AG09309 (cell line): Measurements from ENCODE around the gene PAK4.

Experiments
- DNase-seq: peaks from one replicate; pipeline ENCODE4 v3.0.0-alpha.2; 2010; ENCODE audit warnings: low read depth
- H3K4me3 ChIP-seq: 2 replicates; pipeline ENCODE4 v1.5.1; 2011; ENCODE audit warnings: mild to moderate bottlenecking, low read depth, low read length, moderate library complexity; ENCODE audit not compliant: control insufficient read depth
- CTCF ChIP-seq: IDR thresholded peaks from 2 replicates; pipeline ENCODE4 v1.5.1; 2011; ENCODE audit warnings: mild to moderate bottlenecking, low read depth, low read length, inconsistent platforms; ENCODE audit not compliant: insufficient read depth, control insufficient read depth; ENCODE audit errors: missing control alignments

PAK4 gene

GRCh38 chr19:39154629-39155100 is 29.1 kb downstream of the PAK4 start:
- no peak for TF ChIP-seq CTCF
- no peak for DNase-seq
- H3K4me3 ChIP-seq = no peak overlapping the region

- TF ChIP-seq CTCF = no peak
- no peak overlapping the region for H3K4me3 ChIP-seq
- no peak for DNase-seq
These were observed 29.6 kb downstream of the PAK4 start for GRCh38 chr19:39155114-39155700.

GRCh38 chr19:39155741-39156140 is 30.2 kb downstream of the PAK4 start:
- no peak for TF ChIP-seq CTCF
- no peak overlapping the region for H3K4me3 ChIP-seq
- no peak for DNase-seq

GRCh38 chr19:39156326-39157230 is 31.0 kb downstream of the PAK4 start:
- TF ChIP-seq CTCF = no peak
- H3K4me3 ChIP-seq = peak overlapping the region; percentile 29
- no peak for DNase-seq

- no peak for DNase-seq
- H3K4me3 ChIP-seq = no peak overlapping the region; the same call in 1 of the 2 replicates
- TF ChIP-seq CTCF = no peak
These were observed 31.9 kb downstream of the PAK4 start for GRCh38 chr19:39157275-39157996.

- no peak for DNase-seq
- no peak for TF ChIP-seq CTCF
- no peak overlapping the region for H3K4me3 ChIP-seq
These were observed 32.4 kb downstream of the PAK4 start for GRCh38 chr19:39157997-39158389.
